GM19238 (cell line): ENCODE results near the gene GLB1L2.

Experiments
- DNase-seq: peaks from one replicate; pipeline ENCODE4 v3.0.0; 2011; ENCODE audit warnings: low spot score; ENCODE audit not compliant: insufficient read length

GLB1L2 gene

DNA sequence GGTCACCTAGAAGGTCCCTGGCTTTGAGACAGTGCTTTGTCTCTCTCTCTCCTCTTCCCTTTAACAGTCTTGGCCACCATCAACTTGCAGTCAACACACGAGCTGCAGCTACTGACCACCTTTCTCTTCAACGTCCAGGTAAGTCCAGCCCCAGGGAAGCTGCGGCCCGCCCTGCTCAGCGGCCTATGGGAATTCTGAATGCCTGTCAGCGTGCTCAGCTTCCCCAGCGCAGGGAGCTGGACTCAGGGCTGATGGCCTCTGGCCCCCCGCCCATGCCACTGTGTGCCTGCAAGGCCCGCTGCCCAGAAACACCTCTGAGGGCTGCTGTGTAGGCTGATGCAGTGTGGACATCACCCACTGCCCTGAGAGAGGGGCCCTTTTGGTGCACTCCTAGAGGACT, 32.5 kb downstream of the GLB1L2 start:
- no peak for DNase-seq

DNA sequence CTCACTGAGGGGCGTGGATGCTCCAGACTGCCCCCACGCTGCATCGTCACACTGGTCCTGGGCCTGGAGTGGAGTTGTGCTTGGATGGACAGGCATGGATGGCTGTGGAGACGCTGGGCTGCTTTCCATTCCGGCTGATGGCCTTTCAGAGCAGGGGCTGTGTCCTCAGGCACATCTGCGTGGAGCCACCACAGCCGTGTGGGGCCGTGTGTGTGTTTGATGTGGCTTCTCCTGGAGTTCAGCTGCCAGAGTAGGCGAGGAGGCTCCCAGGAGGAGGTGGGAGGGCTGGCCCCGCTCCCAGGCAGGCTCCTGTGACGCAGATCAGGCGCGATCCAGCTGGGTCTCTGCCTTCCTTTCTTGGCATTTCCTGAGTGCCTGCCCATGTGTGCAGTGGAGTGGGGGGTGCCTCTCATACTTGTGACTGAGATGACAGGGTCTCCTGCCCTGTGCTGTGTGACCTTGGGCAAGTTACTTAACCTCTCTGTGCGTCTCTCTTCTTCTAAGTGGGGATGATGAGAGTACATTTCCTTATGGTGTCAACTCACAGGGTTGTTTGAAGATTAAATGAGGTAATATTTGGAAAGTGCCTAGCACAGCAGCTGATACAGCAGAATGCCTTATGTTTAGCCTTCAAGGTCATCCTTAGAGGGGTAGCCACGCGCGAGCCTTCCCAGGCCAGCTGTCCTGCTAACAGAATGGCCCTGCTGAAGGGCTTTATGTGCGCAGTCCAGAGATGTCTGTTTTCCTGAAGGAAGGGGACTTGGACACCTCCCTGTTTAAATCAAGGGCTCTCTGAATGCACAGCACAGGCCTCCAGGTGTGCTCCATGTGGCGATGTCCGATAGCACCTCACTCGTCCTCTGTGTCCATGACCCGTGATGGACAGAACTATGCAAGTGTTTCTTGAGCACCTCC, 33.5 kb downstream of the GLB1L2 start:
- DNase-seq, result no peak

DNA sequence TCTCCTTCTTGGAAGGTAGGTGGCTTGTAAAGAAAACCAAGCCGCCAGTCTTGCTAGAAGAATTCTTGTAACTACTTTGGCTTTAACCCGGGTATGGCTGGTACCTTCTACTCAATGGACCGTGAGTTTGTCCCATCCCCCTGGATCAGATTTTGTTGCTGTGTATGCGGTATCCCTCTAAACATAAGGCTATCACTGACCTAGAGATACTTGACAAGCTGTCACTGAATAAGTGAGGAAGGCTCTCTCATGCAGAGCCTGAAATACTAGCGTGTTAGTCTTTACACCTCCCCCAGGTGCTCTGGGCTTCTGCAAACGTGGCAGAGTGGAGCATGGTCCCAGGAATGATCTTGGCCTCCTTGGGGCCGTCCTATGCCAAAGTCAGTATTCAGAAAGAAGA, 34.5 kb downstream of the GLB1L2 start:
- DNase-seq, result no peak

DNA sequence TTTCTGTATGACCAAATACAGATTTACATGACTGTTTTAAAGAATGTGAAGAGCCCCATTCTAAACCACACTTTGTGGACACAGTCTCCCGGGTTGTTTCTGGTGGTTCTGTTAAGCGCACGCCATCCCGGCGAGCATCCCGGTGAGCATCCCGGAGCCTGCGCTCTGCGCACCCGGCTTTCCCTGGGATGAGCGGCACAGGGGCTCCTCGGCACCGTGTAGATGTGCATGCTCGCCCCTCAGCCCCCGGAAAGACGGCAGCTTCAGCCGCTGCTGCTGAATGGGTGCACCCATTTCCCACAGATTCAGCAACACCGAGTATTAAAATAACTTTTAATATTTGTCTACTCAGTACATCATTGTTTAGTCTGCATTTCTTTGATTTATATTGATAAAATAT, 36.0 kb downstream of the GLB1L2 start:
- no peak for DNase-seq

DNA sequence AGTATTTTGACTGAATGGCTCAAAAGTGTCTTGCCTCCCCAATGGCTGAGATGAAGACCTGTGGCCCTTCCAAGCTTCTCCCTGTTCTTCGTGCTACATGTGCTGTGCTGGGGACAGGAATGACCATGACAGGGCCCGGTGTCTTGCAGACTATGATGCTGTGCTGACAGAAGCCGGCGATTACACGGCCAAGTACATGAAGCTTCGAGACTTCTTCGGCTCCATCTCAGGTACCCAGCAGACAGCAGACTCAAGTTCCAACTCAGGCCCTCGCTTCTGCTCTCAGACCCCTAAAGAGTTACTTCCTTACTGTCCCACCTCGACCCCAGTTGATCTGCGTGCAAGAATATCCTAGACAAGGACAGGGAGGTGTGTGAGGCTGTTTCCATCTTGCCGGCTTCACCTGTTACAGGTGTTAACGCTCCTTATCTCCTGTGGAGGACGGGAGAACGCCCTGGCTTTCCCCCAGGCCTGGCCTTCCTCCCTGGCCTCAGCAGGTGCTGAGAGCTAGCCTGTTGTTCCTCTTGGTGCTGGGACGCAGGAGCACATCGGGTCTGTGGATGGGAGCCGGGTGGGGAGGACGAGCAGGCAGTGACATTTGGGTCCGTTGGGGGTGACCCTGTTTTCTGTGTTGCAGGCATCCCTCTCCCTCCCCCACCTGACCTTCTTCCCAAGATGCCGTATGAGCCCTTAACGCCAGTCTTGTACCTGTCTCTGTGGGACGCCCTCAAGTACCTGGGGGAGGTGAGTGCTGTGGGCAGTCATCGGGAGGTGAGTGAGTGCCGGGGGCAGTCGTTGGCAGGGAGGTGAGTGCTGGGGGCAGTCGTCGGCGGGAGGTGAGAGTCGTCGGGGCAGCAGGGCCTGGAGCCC, 38.1 kb downstream of the GLB1L2 start:
- DNase-seq, result no peak

DNA sequence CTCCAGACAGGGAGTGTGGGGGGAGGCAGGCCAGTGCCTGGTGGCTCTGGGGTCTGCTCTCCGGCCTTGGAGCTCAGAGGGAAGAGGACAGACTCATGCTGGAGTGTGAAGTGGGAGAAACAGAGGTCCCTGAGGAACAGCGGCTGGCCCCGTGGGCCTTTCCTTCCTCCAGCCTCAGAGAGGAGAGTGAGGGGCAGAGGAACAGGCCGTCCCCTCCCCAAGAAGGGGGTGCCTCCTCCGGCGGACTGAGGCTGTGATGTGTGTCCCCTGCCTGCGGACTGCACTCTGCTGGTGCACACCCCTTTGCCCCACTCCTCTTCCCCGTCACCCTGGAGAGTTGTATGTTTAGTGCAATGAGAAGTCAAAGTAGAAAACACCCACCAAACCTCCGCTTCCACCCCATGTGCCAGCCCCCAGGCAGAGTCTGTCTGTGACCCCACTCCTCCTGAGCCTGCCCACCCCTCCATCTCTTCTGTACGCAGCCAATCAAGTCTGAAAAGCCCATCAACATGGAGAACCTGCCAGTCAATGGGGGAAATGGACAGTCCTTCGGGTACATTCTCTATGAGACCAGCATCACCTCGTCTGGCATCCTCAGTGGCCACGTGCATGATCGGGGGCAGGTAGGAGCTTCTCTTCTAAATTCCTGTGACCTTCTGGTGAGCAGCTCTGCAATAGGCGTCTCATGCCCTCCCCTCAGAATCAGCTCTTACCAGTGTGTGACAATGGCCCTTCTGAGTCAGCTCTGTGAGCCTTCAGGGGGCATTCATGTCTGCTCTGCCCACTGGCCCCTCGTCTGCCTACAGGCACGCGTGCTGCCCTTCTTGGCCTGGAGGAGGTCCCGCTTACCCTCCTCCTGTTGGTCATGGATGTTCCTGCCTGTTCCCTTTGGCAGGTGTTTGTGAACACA, 39.0 kb downstream of the GLB1L2 start:
- DNase-seq, result no peak

DNA sequence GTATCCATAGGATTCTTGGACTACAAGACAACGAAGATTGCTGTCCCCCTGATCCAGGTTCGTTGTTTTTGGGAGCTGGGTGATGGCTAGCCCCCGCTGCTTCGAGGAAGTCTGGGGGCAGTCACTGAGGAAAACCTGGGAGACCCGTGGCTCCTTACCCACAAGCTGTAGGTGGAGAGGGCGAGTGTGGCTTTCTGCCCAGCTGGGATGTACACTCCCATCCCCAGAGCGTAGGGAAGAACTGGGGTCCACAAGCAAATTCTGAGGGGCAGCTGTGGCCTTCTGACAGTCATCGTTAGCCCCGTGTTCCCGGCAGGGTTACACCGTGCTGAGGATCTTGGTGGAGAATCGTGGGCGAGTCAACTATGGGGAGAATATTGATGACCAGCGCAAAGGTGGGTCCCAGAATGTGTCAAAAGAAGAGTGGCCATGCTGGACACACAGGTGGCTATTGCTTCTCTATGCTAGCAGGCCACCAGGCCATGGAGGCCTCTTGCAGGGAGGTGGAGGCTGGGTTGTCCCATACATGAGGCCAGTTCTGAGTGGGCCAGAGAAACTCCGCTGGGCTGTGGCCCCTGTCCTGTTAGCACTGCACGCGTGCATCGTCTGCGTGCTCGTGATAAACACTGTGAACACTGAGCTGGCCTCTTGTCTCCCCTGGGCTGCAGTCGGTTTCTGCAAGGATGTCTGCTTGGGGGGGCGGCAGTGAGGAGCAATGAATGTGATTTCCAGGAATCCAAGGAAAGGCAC, 39.8 kb downstream of the GLB1L2 start:
- DNase-seq, result no peak

DNA sequence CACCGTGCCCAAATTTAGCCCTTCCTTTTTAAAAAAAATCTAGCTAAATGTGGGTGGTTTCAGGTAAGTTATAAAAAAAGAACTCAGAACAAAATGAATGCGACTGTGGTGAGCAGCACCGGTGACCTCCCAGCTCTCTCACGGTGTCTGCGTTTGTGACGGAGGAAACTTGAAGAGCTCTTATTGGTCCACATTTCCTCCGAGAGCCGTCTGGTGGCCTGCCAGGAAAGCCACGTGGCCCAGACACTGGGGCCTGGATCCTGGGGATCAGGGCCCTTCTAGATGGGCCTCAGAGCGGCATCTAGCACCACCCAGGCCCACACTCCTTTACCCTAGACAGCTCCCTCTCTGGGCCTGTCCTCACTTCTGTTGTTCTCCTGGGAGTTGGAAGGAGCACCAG, 40.7 kb downstream of the GLB1L2 start:
- no peak for DNase-seq

DNA sequence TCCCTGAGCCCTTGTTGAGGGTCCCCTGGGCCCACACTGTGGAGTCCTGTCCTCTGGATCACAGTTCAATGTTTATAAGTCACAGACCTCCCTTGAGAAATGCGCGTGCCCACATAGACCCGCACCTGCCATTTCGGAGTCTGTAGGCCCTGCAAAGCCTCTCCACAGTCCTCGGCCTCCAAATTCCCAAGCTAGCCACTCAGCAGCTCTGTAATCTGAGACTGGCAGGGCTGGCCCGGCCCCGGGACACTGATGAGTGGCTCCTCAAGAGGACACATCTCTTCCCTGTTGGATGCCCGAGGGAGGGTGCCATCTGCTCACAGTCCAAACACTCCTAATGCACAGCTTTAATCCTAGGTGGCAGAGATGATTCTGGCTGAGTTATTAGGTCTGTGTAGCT, 41.2 kb downstream of the GLB1L2 start:
- no peak for DNase-seq

DNA sequence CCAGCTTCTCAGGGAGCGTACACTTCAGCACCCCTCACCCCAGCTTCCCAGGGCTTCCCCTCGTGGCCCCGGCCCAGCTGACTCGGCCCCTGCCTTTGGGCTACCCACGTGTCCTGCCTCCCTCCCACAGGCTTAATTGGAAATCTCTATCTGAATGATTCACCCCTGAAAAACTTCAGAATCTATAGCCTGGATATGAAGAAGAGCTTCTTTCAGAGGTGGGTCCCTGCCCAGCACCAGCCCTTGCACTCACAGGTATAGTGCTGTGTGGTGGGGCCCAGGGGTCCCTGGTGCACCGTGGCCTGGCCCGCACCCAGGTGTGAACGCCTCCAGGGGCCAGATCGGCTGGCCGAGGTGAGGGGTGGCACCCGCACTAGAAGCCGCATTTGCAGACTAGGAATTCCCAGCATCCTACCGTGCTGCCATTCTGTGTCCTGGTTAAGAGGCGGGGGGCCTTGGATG, 41.8 kb downstream of the GLB1L2 start:
- no peak for DNase-seq

DNA sequence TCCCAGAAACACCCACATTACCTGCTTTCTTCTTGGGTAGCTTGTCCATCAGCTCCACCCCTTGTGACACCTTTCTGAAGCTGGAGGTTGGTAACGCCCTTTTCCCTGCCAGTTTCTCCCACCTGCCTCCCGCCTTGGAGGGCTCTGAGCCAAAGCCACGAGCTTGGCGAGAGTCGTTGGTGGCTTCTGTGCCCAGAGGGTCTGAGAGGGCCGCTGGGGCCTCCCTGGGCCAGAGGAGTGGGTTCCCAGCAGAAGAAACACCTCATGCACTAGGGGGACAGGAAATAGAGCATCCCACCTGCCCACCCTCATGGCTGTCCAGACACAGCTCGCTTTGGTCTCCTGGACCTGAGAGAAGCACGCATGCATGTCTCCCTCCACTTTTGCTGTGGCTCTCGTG, 42.4 kb downstream of the GLB1L2 start:
- DNase-seq, result no peak

DNA sequence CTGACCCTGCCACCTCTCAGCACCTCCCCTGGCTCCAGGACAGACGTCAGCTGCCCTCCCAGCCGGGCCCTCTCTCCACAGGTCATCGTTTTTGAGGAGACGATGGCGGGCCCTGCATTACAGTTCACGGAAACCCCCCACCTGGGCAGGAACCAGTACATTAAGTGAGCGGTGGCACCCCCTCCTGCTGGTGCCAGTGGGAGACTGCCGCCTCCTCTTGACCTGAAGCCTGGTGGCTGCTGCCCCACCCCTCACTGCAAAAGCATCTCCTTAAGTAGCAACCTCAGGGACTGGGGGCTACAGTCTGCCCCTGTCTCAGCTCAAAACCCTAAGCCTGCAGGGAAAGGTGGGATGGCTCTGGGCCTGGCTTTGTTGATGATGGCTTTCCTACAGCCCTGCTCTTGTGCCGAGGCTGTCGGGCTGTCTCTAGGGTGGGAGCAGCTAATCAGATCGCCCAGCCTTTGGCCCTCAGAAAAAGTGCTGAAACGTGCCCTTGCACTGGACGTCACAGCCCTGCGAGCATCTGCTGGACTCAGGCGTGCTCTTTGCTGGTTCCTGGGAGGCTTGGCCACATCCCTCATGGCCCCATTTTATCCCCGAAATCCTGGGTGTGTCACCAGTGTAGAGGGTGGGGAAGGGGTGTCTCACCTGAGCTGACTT, 43.2 kb downstream of the GLB1L2 start:
- DNase-seq, result no peak

DNA sequence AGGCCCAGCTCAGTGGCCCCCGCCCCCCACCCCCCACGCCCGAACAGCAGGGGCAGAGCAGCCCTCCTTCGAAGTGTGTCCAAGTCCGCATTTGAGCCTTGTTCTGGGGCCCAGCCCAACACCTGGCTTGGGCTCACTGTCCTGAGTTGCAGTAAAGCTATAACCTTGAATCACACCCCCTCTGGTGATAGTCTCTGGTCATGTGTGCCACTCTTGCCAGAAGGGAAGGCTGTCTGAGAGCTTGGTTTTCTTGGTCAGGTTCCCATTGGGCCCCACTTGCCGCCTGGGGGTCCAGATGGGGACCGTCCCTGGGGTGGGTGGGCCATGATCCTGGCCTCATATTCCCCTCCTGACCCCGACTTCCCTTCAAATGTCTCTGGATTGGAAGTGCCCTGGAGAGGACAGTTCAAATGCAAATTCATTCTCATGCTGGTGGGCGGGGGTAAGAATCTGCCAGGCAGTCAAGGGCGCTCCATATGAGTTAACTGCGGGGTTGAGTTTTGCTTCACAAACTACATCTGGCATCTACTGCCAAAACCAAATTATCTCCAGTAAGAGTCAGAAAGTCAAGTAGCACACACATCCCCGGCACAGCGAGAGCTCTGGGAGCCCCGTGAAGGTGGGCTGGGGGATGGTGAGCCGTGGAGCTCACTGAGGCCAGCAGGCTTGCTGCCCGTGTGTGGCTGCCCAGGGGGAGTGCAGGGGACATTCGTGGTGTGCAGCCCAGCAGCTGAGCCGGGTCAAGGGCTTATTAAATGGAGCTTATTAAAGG, 44.5 kb downstream of the GLB1L2 start:
- DNase-seq, result no peak

DNA sequence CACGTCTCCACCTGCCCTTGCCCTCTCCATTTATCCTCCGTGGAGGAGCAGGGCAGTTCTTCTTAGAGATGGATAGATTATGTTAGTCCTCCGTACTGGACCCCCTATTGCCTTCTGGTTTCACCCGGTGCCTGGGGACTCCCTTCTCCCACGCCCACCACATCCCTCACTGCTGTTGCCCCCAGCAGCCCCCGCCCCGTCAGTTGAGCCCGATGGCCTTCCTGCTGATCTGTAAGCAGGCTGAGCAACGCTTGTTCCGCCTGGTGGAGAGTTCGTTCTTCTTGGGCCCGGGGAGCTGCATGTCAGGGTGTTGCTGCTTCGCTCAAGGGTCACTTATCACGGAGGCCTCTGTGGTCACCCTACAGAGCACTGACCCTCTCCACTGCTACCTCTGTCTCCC, 46.1 kb downstream of the GLB1L2 start:
- DNase-seq, result no peak

DNA sequence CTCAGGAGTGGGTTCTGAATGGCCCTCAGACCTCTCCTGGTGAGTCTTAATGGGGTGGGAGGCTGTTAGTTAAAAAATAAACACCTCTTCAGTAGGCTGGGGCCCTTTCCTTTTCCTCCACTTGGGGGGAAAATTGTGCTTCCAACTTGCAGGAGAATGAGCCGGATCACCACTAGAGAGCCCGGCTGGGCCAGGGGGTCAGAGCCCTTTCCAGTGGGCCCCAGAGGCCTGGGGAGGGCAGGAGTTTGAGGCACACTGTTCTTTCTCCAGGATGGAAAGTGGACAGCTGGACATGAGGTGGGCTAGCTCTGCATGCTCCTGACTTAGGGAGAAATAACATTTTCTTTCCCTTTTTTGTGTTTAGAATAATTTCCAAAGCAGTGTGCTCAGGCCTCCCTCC, 47.5 kb downstream of the GLB1L2 start:
- DNase-seq, result no peak

DNA sequence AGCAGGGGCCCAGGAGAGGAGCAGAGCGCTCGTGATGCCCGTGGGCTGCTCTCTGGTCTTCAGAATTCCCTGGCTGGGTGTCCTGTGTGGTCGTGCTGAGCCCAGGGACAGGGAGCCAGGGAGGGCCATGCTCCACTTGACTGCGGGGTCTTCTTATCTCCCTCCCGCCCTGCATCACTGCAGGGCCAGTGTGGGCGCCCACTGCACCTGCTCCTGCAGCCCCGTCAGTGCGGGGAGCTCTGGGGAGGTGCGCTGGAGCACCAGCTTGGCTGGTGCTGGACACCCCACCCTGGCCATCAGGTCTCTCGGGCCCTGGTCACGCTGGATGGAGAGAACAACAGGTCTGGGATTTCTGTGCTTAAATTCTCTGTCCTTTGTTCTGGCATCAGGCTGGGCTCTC, 48.4 kb downstream of the GLB1L2 start:
- DNase-seq, result no peak

DNA sequence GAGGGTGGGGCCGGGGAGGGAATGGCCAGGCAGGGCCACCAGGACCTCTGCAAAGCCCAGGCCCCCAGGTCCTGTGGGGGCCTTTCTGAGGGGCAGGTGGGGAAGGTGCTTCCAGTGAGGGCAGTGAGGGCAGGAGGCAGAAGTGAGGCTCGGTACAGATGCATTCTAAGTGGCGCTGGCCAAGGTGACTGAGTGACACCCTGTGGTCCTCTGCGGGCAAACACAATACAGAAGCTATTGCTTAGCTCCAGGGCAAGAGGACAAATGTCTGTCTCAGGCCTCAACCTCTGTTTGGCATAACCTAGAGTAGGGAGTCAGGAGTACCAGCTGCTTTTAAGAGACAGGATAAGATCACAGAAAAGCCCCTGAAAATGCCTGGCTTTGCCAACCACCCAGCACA, 49.0 kb downstream of the GLB1L2 start:
- DNase-seq, result no peak

DNA sequence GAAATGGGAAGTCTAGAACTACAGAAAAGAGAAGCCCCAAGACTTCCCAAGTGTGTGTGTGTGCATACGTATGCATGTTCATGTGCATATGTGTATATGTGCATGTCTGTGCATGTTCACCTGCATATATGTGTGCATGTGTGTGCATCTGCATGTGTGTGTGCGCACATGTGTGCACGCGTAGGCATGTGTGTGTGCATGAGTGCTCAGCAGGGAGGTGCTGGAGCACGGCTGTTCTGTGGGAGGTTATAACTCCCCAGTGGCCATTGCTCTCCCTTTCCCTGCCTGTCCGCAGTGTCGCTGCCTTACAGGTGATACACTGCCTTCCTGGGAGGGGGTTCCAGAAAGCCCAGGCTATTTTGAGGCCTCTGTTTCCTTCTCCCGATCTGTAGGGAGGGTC, 50.5 kb downstream of the GLB1L2 start:
- no peak for DNase-seq

DNA sequence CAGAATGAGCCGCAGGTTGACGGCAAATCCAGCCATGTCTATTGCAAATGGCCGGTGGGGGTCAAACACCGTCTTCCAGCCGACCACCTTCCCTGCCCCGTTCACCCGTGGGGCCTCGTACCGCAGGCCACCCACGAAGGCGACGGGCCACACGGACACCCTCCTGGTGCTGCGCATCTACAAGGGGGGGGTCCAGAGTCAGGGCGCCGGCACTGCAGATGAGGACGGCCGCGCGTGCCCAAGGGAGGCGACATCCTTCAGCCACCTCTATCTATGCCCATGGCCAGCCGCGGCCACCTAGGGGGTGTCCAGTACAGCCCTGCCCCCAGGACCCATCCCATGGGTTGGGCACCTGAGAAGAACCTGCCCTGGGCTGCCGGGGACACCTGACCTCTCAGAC, 51.0 kb downstream of the GLB1L2 start:
- DNase-seq, result no peak
